Measurements from ENCODE around the gene TTC38. TPM values are rescaled to one million over a fixed set of nuclear protein-coding genes. Genes with fewer than 3 reads are reported as not detected.

Gene TTC38
- total RNA-seq, result 8.2 and 11.7 TPM in 2 replicates

GRCh38 chr22:46267431-46268279, at the start of gene TTC38:
TTC38 (plus strand) TSS chr22:46268008; CDS start chr22:46268040, 32 bp downstream.

GRCh38 chr22:46250035-46250782, 17.6 kb upstream of the TTC38 start, which contains the start of gene CDPF1:
CDPF1 (minus strand) TSS chr22:46250293; CDS start chr22:46248284, 2,009 bp downstream.

GRCh38 chr22:46263216-46263590, 4.6 kb upstream of the TTC38 start, which contains the start of gene PKDREJ:
PKDREJ (minus strand) TSS chr22:46263343; CDS start chr22:46263322, 21 bp downstream.

GRCh38 chr22:46296257-46297150, 28.7 kb downstream of the TTC38 start, which contains the start of gene GTSE1:
GTSE1 (plus strand) TSS chr22:46296870; CDS start chr22:46297401, 531 bp downstream.

GRCh38 chr22:46335201-46336118, 67.7 kb downstream of the TTC38 start, which contains the start of gene TRMU:
TRMU (plus strand) TSS chr22:46335714; CDS start chr22:46335765, 51 bp downstream.

Other genes starting within 250 kb of the TTC38 start
- 8.9 and 12.6 TPM in 2 replicates for gene PPARA, start 117.5 kb upstream of the TTC38 start, total RNA-seq
- gene CDPF1, start 17.7 kb upstream of the TTC38 start, total RNA-seq, result 9.2 and 10.9 TPM in 2 replicates
- gene PKDREJ, start 4.7 kb upstream of the TTC38 start, total RNA-seq, result not detected in 2 replicates
- gene GTSE1, start 28.9 kb downstream of the TTC38 start, total RNA-seq, result 0.21 and 0.48 TPM in 2 replicates
- 21.0 and 24.5 TPM in 2 replicates for gene TRMU, start 67.7 kb downstream of the TTC38 start, total RNA-seq

Data from tracheal epithelial cell (primary cell).